C4-2B (cell line): ENCODE measurements around the gene RXRA.

Source experiments
- H3K27ac ChIP-seq: fragments of 450-650 bp; 2 replicates; pipeline ENCODE4 v1.5.1; 2017
- ZFX ChIP-seq: fragments of 450-650 bp; IDR thresholded peaks from 2 replicates; pipeline ENCODE4 v1.6.1; 2017
- TF ChIP-seq, protein P1 (sequence below): fragments of 450-650 bp; conservative IDR thresholded peaks from 2 replicates; pipeline ENCODE4 v1.5.1; 2017; ENCODE audit warnings: mild to moderate bottlenecking

Gene RXRA

DNA sequence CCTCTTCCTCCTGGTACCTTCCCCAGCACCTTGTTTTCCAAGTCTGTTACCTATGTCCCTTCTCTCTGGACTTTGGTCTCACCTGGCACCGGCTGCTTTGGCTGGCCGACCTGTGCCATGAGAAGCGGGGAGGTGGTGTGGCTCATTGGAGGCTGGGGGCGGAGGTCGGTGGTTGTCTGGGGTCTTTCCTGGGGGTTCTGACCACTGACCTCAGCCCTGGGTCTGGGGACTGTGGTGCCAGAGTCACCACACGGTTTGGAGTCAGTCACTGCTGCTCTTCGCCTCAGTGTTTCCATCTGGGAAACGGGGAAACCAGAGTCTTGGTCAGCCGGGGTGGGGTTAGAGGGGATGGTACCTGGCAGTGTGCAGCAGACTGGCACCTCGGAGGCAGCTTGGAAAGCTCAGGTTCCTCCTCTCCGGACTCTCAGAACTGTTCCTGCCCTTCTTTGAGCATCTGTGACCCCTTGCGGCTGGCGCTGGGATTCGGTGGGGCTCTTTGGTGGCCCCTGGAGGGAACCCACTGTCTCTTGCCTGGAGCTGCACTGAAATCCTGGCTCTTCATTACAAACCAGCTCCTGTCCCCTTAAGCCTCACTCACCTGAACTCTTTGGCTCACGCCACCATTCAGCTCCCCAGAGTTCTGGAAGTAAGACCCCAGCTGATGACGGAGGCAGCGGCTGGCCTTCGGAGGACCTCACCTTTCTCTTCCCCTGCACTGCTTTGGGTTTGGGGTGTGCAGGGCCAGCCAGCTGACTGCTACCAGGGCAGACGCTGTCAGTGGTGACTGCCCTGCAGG, 4.1 kb upstream of the RXRA start:
- TF ChIP-seq, protein P1, sequence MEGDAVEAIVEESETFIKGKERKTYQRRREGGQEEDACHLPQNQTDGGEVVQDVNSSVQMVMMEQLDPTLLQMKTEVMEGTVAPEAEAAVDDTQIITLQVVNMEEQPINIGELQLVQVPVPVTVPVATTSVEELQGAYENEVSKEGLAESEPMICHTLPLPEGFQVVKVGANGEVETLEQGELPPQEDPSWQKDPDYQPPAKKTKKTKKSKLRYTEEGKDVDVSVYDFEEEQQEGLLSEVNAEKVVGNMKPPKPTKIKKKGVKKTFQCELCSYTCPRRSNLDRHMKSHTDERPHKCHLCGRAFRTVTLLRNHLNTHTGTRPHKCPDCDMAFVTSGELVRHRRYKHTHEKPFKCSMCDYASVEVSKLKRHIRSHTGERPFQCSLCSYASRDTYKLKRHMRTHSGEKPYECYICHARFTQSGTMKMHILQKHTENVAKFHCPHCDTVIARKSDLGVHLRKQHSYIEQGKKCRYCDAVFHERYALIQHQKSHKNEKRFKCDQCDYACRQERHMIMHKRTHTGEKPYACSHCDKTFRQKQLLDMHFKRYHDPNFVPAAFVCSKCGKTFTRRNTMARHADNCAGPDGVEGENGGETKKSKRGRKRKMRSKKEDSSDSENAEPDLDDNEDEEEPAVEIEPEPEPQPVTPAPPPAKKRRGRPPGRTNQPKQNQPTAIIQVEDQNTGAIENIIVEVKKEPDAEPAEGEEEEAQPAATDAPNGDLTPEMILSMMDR: no peak
- TF ChIP-seq ZFX: no peak
- no peak overlapping the region for H3K27ac ChIP-seq

DNA sequence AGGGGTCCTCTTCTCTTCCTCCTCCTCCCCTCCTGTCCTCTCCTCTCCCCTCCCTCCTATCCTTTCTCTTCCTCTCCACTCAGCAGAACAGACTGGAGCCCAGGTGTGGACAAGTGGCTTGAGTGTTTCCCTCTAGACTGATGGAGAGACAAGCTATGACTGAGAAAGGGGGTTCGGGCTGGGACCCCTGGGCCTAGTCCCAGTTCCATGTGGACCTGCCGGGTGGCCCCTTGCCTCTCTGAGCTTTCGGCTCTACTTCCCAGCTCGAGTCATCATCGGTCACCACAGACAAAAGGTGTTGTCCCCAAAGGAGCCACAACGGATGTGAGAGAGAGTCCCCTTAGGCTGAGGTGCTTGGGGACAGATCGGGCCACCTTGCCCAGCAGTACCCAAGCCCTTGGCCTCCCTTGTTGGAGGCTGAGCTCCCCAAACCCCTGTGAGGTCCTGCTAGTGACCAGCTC, 3.4 kb upstream of the RXRA start:
- H3K27ac ChIP-seq: no peak overlapping the region

DNA sequence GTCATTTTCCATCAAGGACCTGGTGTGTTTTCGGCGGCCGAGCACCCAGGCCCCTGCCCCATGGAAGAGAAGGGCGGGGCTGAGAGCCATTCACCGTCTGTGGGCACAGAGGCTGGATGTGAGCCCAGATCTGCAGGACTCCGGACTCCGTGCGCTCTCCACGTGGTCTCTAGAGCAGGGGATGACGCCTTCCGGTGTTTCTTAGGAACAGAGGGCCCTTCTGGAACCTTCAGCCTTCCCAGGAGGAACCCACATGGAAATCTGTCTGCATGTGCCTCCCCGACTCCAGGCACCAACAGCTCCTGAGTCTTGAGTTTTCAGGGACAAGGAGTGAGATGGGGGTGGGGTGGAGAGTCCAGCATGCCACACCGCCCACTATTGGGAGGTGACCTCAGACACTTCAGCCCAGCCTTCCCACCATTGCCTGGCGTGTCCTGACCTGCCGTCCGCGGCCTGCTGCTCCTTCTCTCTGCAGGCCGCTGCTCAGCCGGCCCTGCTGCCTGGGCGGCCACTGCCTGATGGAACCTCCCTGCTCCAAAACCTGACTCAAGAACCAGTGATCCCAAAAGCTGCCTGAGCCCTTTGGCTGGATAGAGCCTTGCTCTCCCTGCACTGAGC, 2.4 kb upstream of the RXRA start:
- TF ChIP-seq ZFX: no peak
- TF ChIP-seq, protein P1: no peak
- H3K27ac ChIP-seq: no peak overlapping the region; the same call in 1 of the 2 replicates

More for the DNA sequence above, 3.4 kb upstream of the RXRA start:
- TF ChIP-seq, protein P1: no peak
- no peak for TF ChIP-seq ZFX

DNA sequence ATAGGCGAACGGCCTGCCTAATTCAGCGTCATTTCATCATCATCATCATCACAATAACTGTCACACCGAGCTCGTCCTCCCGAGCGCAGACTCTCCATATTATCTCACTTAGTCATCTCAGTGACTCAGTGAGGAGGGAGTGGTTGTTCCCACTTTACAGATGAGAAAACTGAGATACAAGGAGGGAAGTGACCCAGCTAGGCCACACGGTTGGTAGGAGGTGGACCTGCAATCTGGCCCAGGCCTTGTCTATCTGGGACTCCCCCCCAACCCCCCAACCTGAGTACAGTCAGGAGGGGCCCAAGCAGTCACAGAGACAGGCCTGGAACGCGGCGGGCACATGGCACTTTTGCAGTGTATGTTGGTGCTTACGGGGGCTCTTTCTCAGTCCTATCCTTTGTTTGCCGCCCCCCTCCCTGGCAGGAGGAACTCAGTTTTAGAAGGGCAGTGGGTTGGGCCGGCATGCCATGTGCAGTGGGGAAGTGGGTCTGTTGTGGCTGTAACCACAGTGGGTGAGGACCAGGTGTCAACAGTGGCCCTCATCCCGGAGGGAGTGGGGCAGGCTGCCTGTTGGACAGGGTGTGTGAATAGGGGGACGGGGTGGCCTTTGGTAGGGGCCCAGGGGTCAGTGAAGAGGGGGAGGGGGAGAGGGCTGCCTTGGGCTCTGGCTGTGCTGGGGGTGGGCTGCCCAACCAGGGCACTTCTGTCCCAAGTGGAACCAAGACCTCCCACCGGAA, 1.7 kb upstream of the RXRA start:
- peak overlapping the region; percentile 91 for H3K27ac ChIP-seq
- TF ChIP-seq ZFX: no peak
- TF ChIP-seq, protein P1: no peak

DNA sequence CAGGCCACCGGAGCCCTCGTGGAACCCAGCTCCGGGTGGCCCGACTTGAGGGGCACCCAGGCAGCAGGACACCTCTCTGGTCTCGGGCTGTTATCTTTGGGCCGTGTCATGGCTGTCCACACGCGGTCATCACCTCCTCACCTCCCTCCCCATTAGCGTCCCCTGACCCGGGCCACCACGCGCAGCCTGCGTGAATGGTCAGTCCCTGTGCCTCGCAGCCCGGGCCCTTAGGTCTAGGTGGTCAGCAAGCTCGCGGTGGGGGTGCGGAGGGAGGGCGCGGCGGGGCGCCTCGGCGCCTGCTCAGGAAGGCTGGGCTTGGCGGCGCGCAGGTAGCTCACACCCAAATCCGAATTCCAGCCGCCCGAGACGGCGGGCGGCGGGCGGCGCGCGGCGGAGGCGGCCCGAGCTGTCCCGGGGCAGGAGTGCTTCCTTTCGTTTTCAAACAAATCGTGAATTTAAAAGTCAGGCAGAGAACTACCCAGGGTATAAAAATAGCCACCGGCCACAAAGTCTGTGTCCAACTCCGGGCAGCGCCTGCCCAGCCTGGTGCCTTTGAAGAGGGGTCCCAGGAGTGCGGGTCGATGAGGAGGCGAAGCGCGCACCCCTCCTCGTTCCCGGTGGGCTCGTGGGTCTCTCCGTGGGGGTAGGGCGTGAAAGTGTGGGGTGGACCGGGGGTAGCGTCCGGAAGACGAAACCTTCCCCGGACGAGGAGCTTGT, 1.0 kb upstream of the RXRA start:
- no peak for TF ChIP-seq ZFX
- TF ChIP-seq, protein P1: no peak

DNA sequence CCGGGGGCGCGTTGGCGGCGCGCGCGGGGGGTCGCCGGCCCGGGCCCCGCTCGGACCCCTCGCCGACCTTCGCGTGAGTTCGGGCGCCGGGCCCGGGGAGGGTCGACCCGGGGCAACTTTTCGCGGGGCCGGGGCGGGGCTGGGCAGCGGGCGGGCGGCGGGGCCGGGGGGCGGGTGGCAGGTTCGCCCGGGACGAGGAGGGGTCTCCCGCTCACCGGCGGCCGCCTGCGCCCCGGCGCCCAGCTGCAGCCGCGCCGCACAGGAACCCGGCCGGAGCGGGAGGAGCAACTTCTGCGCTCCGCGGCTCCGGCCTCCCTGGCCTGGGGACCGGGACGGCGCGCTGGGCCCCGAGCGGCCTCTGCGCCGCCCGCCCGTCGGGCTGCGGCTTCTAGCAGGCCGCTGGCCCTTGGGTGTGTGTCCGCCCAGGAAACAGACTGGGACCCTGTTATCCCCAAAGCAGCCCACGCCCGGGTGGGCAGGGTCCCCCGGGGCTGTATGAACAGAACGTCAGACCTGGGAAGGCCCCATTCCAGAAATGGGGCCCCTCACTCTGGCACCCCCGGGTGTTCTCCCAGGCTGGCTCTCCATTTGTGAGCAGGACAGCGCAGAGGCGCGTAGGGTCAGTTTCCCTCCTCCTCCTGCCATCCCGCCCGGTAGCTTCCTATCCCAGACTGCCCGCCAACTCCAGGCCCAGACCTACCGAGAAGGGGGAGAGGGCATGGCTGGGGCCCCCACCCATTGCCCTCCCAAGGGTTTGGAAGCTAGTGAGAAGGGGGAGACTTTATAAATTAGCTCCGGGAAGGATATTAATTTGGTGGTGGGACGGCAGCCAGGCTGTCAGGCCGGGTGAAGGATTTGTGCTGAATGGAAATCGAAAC, 708 bp downstream of the RXRA start:
- H3K27ac ChIP-seq: peak overlapping the region; percentile 91
- TF ChIP-seq, protein P1: no peak
- TF ChIP-seq ZFX: peak; percentile 95; the same call in 1 of the 2 replicates

More for the DNA sequence above, 1.0 kb upstream of the RXRA start:
- peak overlapping the region; percentile 91 for H3K27ac ChIP-seq
